Hepatocyte (in vitro differentiated cells): ENCODE measurements around the gene PHLDA3. TPM values are rescaled to one million over a fixed set of nuclear protein-coding genes. Genes with fewer than 3 reads are reported as not detected.

Experiments
- DNase-seq: peaks from one replicate; pipeline ENCODE4 v3.0.0-alpha.2; 2016; ENCODE audit warnings: low spot score
- H2AFZ ChIP-seq: fragments of 200-600 bp; sonication (generic); 2 replicates; pipeline ENCODE4 v1.6.0; 2016; ENCODE audit warnings: antibody characterized with exemption, mild to moderate bottlenecking
- H3K27ac ChIP-seq: fragments of 200-600 bp; sonication (generic); 2 replicates; pipeline ENCODE4 v1.5.1; 2016; ENCODE audit warnings: mild to moderate bottlenecking
- H3K27me3 ChIP-seq: fragments of 200-600 bp; sonication (generic); 2 replicates; pipeline ENCODE4 v1.6.1; 2016
- H3K36me3 ChIP-seq: fragments of 200-600 bp; sonication (generic); replicated peaks from 2 replicates; pipeline ENCODE4 v1.5.1; 2016; ENCODE audit warnings: low read depth; ENCODE audit not compliant: insufficient read depth
- H3K4me1 ChIP-seq: fragments of 200-600 bp; sonication (generic); 2 replicates; pipeline ENCODE4 v1.5.1; 2016; ENCODE audit warnings: mild to moderate bottlenecking, moderate library complexity; ENCODE audit not compliant: insufficient read depth
- H3K4me2 ChIP-seq: fragments of 200-600 bp; sonication (generic); 2 replicates; pipeline ENCODE4 v1.6.0; 2016
- H3K4me3 ChIP-seq: fragments of 200-600 bp; sonication (generic); 2 replicates; pipeline ENCODE4 v1.5.1; 2016; ENCODE audit warnings: mild to moderate bottlenecking
- H3K79me2 ChIP-seq: fragments of 200-600 bp; sonication (generic); 2 replicates; pipeline ENCODE4 v1.6.0; 2017; ENCODE audit warnings: mild to moderate bottlenecking
- H3K9me2 ChIP-seq: fragments of 200-600 bp; sonication (generic); replicated peaks from 2 replicates; pipeline ENCODE4 v1.6.0; 2017; ENCODE audit warnings: mild to moderate bottlenecking; ENCODE audit not compliant: insufficient read depth
- H3K9me3 ChIP-seq: fragments of 200-600 bp; sonication (generic); 2 replicates; pipeline ENCODE4 v1.5.1; 2016; ENCODE audit warnings: low read depth, mild to moderate bottlenecking
- H4K20me1 ChIP-seq: fragments of 200-600 bp; sonication (generic); 2 replicates; pipeline ENCODE4 v1.6.0; 2016; ENCODE audit warnings: mild to moderate bottlenecking; ENCODE audit not compliant: insufficient read depth, poor library complexity, severe bottlenecking
- CTCF ChIP-seq: fragments of 200-600 bp; sonication (generic); IDR thresholded peaks from 2 replicates; pipeline ENCODE4 v1.5.1; 2016; ENCODE audit warnings: antibody characterized with exemption, mild to moderate bottlenecking; ENCODE audit not compliant: poor library complexity
- EZH2 ChIP-seq: fragments of 200-600 bp; sonication (generic); IDR thresholded peaks from 2 replicates; pipeline ENCODE4 v1.6.1; 2016; ENCODE audit warnings: antibody characterized with exemption, mild to moderate bottlenecking, borderline replicate concordance
- EZH2phosphoT487 ChIP-seq: fragments of 200-600 bp; sonication (generic); IDR thresholded peaks from one replicate; pipeline ENCODE4 v1.6.1; 2018; ENCODE audit warnings: antibody characterized with exemption, mild to moderate bottlenecking, low read depth, moderate library complexity; ENCODE audit not compliant: unreplicated experiment, severe bottlenecking
- WGBS: methylation state at CpG from one replicate; pipeline ENCODE4 v1.1.6; 2016; ENCODE audit warnings: low lambda C conversion rate; ENCODE audit errors: missing lambda C conversion rate; 5-methylcytosine and 5-hydroxymethylcytosine counted together
- polyA plus RNA-seq: library from polyadenylated mRNA; unstranded; fragments of >200 nt; fragmentation: Nextera tagmentation; extraction: Ambion mirVana; gene quantifications from 2 replicates; pipeline ENCODE4 v1.2.1, GENCODE V29; 2016
- total RNA-seq: library from RNA; depleted of rRNA; stranded (reverse); fragments of >200 nt; gene quantifications from 2 replicates; pipeline ENCODE4 v1.2.3, GENCODE V29; 2014

Gene PHLDA3
- total and polyA plus RNA-seq, 2 experiments from 2014 or later, result 30.2 to 62.9 TPM

- Histone ChIP-seq H3K27ac (no peak overlapping the region), H3K27me3 (no peaks in the 10 kb centered on the region), H3K4me1 (peaks cover 58% of the 10 kb centered on the region), H2AFZ (no peak overlapping the region), H3K4me2 (no peak overlapping the region), H3K79me2 (peaks cover 3% of the 10 kb centered on the region), H4K20me1 (no peaks in the 10 kb centered on the region), H3K9me3 (no peaks in the 10 kb centered on the region), H3K4me3 (no peak overlapping the region), H3K9me2 (no peaks in the 10 kb centered on the region), H3K36me3 (no peaks in the 10 kb centered on the region)
- no peak for DNase-seq
- TF ChIP-seq EZH2, result no peak
- TF ChIP-seq CTCF, result no peak
- TF ChIP-seq EZH2phosphoT487, result no peak
- 99% methylated on average over 16 of the region's 16 CpGs for WGBS
Measured at GRCh38 chr1:201497935-201498509, 29.0 kb upstream of the PHLDA3 start.

DNA sequence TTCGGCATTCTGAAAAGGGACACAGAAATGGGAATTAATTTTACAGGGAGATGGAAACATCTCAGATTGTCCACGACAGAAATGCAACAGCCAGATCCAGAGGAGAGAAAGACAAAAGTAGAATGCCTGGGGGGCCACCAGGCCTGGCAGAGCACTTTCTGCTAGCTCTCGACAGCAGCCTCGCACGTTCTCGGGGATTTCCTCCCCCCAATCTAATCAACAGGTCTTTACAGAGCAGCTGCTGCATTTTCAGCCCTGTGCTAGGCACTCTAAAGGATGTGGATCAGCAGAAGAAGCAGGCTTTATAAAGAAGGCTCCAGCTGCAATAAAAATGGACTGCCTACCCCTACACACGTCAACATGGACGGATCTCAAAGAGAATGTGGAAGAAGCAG lies 27.3 kb upstream of the PHLDA3 start:
- WGBS, result 54% methylated on average over 8 of the region's 8 CpGs
- no peak for DNase-seq
- Histone ChIP-seq H3K4me3 (no peak overlapping the region), H3K27ac (peak overlapping the region; percentile 72), H3K36me3 (no peaks in the 10 kb centered on the region), H3K79me2 (peaks cover under 1% of the 10 kb centered on the region), H3K4me1 (peaks cover 43% of the 10 kb centered on the region), H3K4me2 (peak overlapping the region; percentile 20), H3K9me2 (no peaks in the 10 kb centered on the region), H2AFZ (no peak overlapping the region), H3K27me3 (no peaks in the 10 kb centered on the region), H4K20me1 (no peaks in the 10 kb centered on the region), H3K9me3 (no peaks in the 10 kb centered on the region)
- TF ChIP-seq EZH2 (no peak), CTCF (no peak), EZH2phosphoT487 (no peak)

- no peaks in the 10 kb centered on the region for H3K27me3 ChIP-seq
- H3K9me3 ChIP-seq, result no peaks in the 10 kb centered on the region
- H2AFZ ChIP-seq, result no peak overlapping the region
- no peaks in the 10 kb centered on the region for H3K36me3 ChIP-seq
- H3K27ac ChIP-seq, result peak overlapping the region; percentile 72
- WGBS, result 35% methylated on average over 11 of the region's 11 CpGs
- H3K4me3 ChIP-seq, result no peak overlapping the region
- H3K9me2 ChIP-seq, result no peaks in the 10 kb centered on the region
- H4K20me1 ChIP-seq, result no peaks in the 10 kb centered on the region
- H3K79me2 ChIP-seq, result no peaks in the 10 kb centered on the region
- TF ChIP-seq EZH2, result no peak
- DNase-seq, result peak; percentile 69
- H3K4me1 ChIP-seq, result peaks cover 37% of the 10 kb centered on the region
- peak overlapping the region; percentile 20 for H3K4me2 ChIP-seq
Measured at GRCh38 chr1:201495551-201496295, 26.7 kb upstream of the PHLDA3 start.
